Chondrocyte (in vitro differentiated cells): ENCODE results near the gene MAPK4. TPM values are rescaled to one million over a fixed set of nuclear protein-coding genes. Genes with fewer than 3 reads are reported as not detected.

Source experiments
- DNase-seq: peaks from one replicate; pipeline ENCODE4 v3.0.0; 2021; ENCODE audit warnings: mixed read lengths, low spot score
- H3K27ac Mint-ChIP-seq: one replicate; pipeline ENCODE4 v1.8.0; 2021; ENCODE audit warnings: mild to moderate bottlenecking, moderate library complexity, mixed read lengths; ENCODE audit not compliant: unreplicated experiment
- H3K27me3 Mint-ChIP-seq: 2 replicates; pipeline ENCODE4 v1.8.0; 2021; ENCODE audit warnings: low read depth, mixed read lengths
- H3K36me3 Mint-ChIP-seq: 2 replicates; pipeline ENCODE4 v1.8.0; 2021; ENCODE audit warnings: low read depth, mixed read lengths
- H3K4me1 Mint-ChIP-seq: 2 replicates; pipeline ENCODE4 v1.8.0; 2021; ENCODE audit warnings: low read depth, mild to moderate bottlenecking, mixed read lengths
- H3K4me3 Mint-ChIP-seq: one replicate; pipeline ENCODE4 v1.8.0; 2021; ENCODE audit warnings: mild to moderate bottlenecking, moderate library complexity, mixed read lengths; ENCODE audit not compliant: unreplicated experiment
- H3K9me3 Mint-ChIP-seq: 2 replicates; pipeline ENCODE4 v1.8.0; 2021; ENCODE audit warnings: low read depth, mixed read lengths
- CTCF ChIP-seq: fragments of 200-600 bp; sonication (generic); IDR thresholded peaks from 2 replicates; pipeline ENCODE4 v1.5.0; 2021; ENCODE audit warnings: antibody characterized with exemption, mild to moderate bottlenecking, moderate library complexity
- total RNA-seq: library from RNA; stranded (reverse); gene quantifications from 3 replicates; pipeline ENCODE4 v1.2.1, GENCODE V29; 2021

Gene MAPK4
- total RNA-seq, 1 donor from 2014 or later: 0.30 TPM

- H3K27ac Mint-ChIP-seq: no peak overlapping the region
- no peaks in the 10 kb centered on the region for H3K9me3 Mint-ChIP-seq
- H3K36me3 Mint-ChIP-seq: no peaks in the 10 kb centered on the region
- no peak for DNase-seq
- TF ChIP-seq CTCF: no peak
- H3K27me3 Mint-ChIP-seq: peaks cover 7% of the 10 kb centered on the region
- H3K4me3 Mint-ChIP-seq: no peak overlapping the region
- H3K4me1 Mint-ChIP-seq: no peaks in the 10 kb centered on the region
These were observed 175.0 kb downstream of the MAPK4 start for GRCh38 chr18:50734886-50735285.

- H3K27me3 Mint-ChIP-seq: peaks cover 7% of the 10 kb centered on the region
- no peak overlapping the region for H3K4me3 Mint-ChIP-seq
- no peaks in the 10 kb centered on the region for H3K4me1 Mint-ChIP-seq
- H3K27ac Mint-ChIP-seq: no peak overlapping the region
- no peak for TF ChIP-seq CTCF
- DNase-seq: no peak
- no peaks in the 10 kb centered on the region for H3K36me3 Mint-ChIP-seq
- H3K9me3 Mint-ChIP-seq: no peaks in the 10 kb centered on the region
These were observed 177.2 kb downstream of the MAPK4 start for GRCh38 chr18:50737127-50737526.

GRCh38 chr18:50738098-50738757 lies 178.3 kb downstream of the MAPK4 start:
- TF ChIP-seq CTCF: no peak
- Mint-ChIP-seq H3K27ac (no peak overlapping the region), H3K4me1 (no peaks in the 10 kb centered on the region), H3K4me3 (no peak overlapping the region), H3K36me3 (no peaks in the 10 kb centered on the region), H3K27me3 (peaks cover 6% of the 10 kb centered on the region), H3K9me3 (no peaks in the 10 kb centered on the region)
- no peak for DNase-seq

- DNase-seq: no peak
- TF ChIP-seq CTCF: no peak
- H3K27ac Mint-ChIP-seq: no peak overlapping the region
- H3K27me3 Mint-ChIP-seq: peaks cover 8% of the 10 kb centered on the region
- no peaks in the 10 kb centered on the region for H3K4me1 Mint-ChIP-seq
- H3K9me3 Mint-ChIP-seq: peaks cover 5% of the 10 kb centered on the region
- H3K36me3 Mint-ChIP-seq: peaks cover 4% of the 10 kb centered on the region
- H3K4me3 Mint-ChIP-seq: no peak overlapping the region
These were observed 183.1 kb downstream of the MAPK4 start for GRCh38 chr18:50742952-50743351.

GRCh38 chr18:50744253-50744652 lies 184.4 kb downstream of the MAPK4 start:
- Mint-ChIP-seq H3K27ac (no peak overlapping the region), H3K27me3 (peaks cover 8% of the 10 kb centered on the region)
- TF ChIP-seq CTCF: no peak

More at GRCh38 chr18:50744253-50744652, 184.4 kb downstream of the MAPK4 start:
- no peak overlapping the region for H3K4me3 Mint-ChIP-seq
- no peak for DNase-seq
- H3K36me3 Mint-ChIP-seq: peaks cover 4% of the 10 kb centered on the region
- H3K4me1 Mint-ChIP-seq: no peaks in the 10 kb centered on the region
- H3K9me3 Mint-ChIP-seq: peaks cover 5% of the 10 kb centered on the region
